HPDE6-E6E7 (cell line): ENCODE measurements around the gene TMEM171.
A peak's percentile ranks its signal among the peaks of the same experiment; 100 is the strongest.

ENCODE experiments used
- DNase-seq: peaks from one replicate; pipeline ENCODE4 v3.0.0; 2011; ENCODE audit warnings: missing footprints; ENCODE audit errors: extremely low spot score

The TMEM171 gene

GRCh38 chr5:73119451-73120157, 771 bp upstream of the TMEM171 start:
- no peak for DNase-seq

GRCh38 chr5:73121119-73121463, 716 bp downstream of the TMEM171 start:
- peak; percentile 29 for DNase-seq

- DNase-seq = no peak
Measured at GRCh38 chr5:73122875-73123810, 2.8 kb downstream of the TMEM171 start.

GRCh38 chr5:73125289-73125688, 4.9 kb downstream of the TMEM171 start:
- DNase-seq = no peak

GRCh38 chr5:73126381-73126780, 6.0 kb downstream of the TMEM171 start:
- DNase-seq = no peak

- DNase-seq = no peak
Measured at GRCh38 chr5:73126957-73127356, 6.6 kb downstream of the TMEM171 start.

GRCh38 chr5:73129143-73129542, 8.8 kb downstream of the TMEM171 start:
- DNase-seq = no peak

GRCh38 chr5:73130811-73131210, 10.4 kb downstream of the TMEM171 start:
- no peak for DNase-seq

- no peak for DNase-seq
Measured at GRCh38 chr5:73131711-73132425, 11.5 kb downstream of the TMEM171 start.

GRCh38 chr5:73132759-73133158, 12.4 kb downstream of the TMEM171 start:
- no peak for DNase-seq

GRCh38 chr5:73135021-73135420, 14.6 kb downstream of the TMEM171 start:
- no peak for DNase-seq

GRCh38 chr5:73135429-73136054, 15.2 kb downstream of the TMEM171 start:
- no peak for DNase-seq

- DNase-seq = no peak
Measured at GRCh38 chr5:73136055-73136562, 15.7 kb downstream of the TMEM171 start.

GRCh38 chr5:73137563-73138530, 17.5 kb downstream of the TMEM171 start:
- no peak for DNase-seq

GRCh38 chr5:73139485-73139884, 19.1 kb downstream of the TMEM171 start:
- no peak for DNase-seq

GRCh38 chr5:73140801-73141200, 20.4 kb downstream of the TMEM171 start:
- DNase-seq = no peak

GRCh38 chr5:73142035-73142434, 21.7 kb downstream of the TMEM171 start:
- no peak for DNase-seq

GRCh38 chr5:73143716-73144115, 23.3 kb downstream of the TMEM171 start:
- DNase-seq = no peak

- no peak for DNase-seq
Measured at GRCh38 chr5:73149540-73149939, 29.2 kb downstream of the TMEM171 start.

- DNase-seq = no peak
Measured at GRCh38 chr5:73150876-73151275, 30.5 kb downstream of the TMEM171 start.
